RWPE1 (cell line): Measurements from ENCODE around the gene MARK2.

ENCODE experiments used
- CTCF ChIA-PET: fragments of 350-600 bp; sonication (Branson Sonifier 250); formaldehyde crosslinking; extraction: SDS; loops from one replicate; lab custom pipeline; 2021; lab: Yijun Ruan, JAX
- POLR2A ChIA-PET: fragments of 400-600 bp; formaldehyde crosslinking; extraction: SDS; loops from one replicate; lab custom pipeline; 2020; ENCODE audit warnings: antibody characterized with exemption; ENCODE audit not compliant: low non-redundant PET; lab: Yijun Ruan, JAX
- DNase-seq: peaks from one replicate; pipeline ENCODE4 v3.0.0; 2012; ENCODE audit warnings: low spot score
- H3K27ac ChIP-seq: fragments of 450-650 bp; 2 replicates; pipeline ENCODE4 v1.5.1; 2017
- CTCF ChIP-seq: fragments of 450-650 bp; conservative IDR thresholded peaks from 2 replicates; pipeline ENCODE4 v1.5.1; 2017; ENCODE audit warnings: low read depth, mild to moderate bottlenecking

MARK2 gene

GRCh38 chr11:63918507-63919191 is 79.7 kb downstream of the MARK2 start:
- no peak for TF ChIP-seq CTCF
- ChIA-PET POLR2A (no interaction called here), CTCF (no interaction called here)
- DNase-seq, result no peak
- H3K27ac ChIP-seq, result peak overlapping the region; percentile 72

GRCh38 chr11:63919267-63920125 is 80.6 kb downstream of the MARK2 start:
- peak overlapping the region; percentile 72 for H3K27ac ChIP-seq
- no peak for TF ChIP-seq CTCF
- POLR2A ChIA-PET, result no interaction called here

GRCh38 chr11:63920126-63920938 is 81.4 kb downstream of the MARK2 start:
- no peak for DNase-seq
- ChIA-PET POLR2A (no interaction called here), CTCF (no interaction called here)
- peak overlapping the region; percentile 32 for H3K27ac ChIP-seq
- no peak for TF ChIP-seq CTCF

More at GRCh38 chr11:63919267-63920125, 80.6 kb downstream of the MARK2 start:
- CTCF ChIA-PET, result no interaction called here
- DNase-seq, result no peak

- POLR2A ChIA-PET, result no interaction called here
- no peak for DNase-seq
- TF ChIP-seq CTCF, result no peak
- CTCF ChIA-PET, result no interaction called here
- no peak overlapping the region for H3K27ac ChIP-seq
Observed at GRCh38 chr11:63920939-63921417, 82.1 kb downstream of the MARK2 start.

- no peak for TF ChIP-seq CTCF
- ChIA-PET POLR2A (no interaction called here), CTCF (interaction anchor here (0.5 kb wide), 1 partner anchor 260 kb away, joined by 3 read pairs; no protein-coding TSS in a partner anchor)
- H3K27ac ChIP-seq, result no peak overlapping the region
- DNase-seq, result no peak
Observed at GRCh38 chr11:63922673-63923192, 83.8 kb downstream of the MARK2 start.

- CTCF ChIA-PET, result no interaction called here
- TF ChIP-seq CTCF, result no peak
- POLR2A ChIA-PET, result no interaction called here
- DNase-seq, result no peak
- no peak overlapping the region for H3K27ac ChIP-seq
Observed at GRCh38 chr11:63923319-63923718, 84.4 kb downstream of the MARK2 start.
